Duodenal mucosa (tissue), 2 donors: ENCODE results near the gene HMX2.

Experiments used
- H3K27ac ChIP-seq: one replicate; pipeline ENCODE4 v1.7.0; 2013; ENCODE audit warnings: low read depth, low read length
- H3K27me3 ChIP-seq, 2 donors: one replicate each; pipeline ENCODE4 v1.7.0; 2013; ENCODE audit warnings: low read length in 2 of 2, control low read depth in 1 of 2; ENCODE audit not compliant: insufficient read depth in 2 of 2, control insufficient read depth in 1 of 2
- H3K36me3 ChIP-seq, 2 donors: one replicate each; pipeline ENCODE4 v1.7.0; 2013; ENCODE audit warnings: low read length in 2 of 2, control low read depth in 1 of 2; ENCODE audit not compliant: insufficient read depth in 2 of 2, control insufficient read depth in 1 of 2
- H3K4me1 ChIP-seq, 2 donors: one replicate each; pipeline ENCODE4 v1.7.0; 2013; ENCODE audit warnings: low read length in 2 of 2, control low read depth in 1 of 2; ENCODE audit not compliant: insufficient read depth in 2 of 2, control insufficient read depth in 1 of 2
- H3K4me3 ChIP-seq, 2 donors: one replicate each; pipeline ENCODE4 v1.7.0; 2013; ENCODE audit warnings: low read length in 2 of 2, low read depth in 1 of 2
- H3K9ac ChIP-seq, 2 donors: one replicate each; pipeline ENCODE4 v1.7.0; 2013; ENCODE audit warnings: low read length in 2 of 2, low read depth in 1 of 2
- H3K9me3 ChIP-seq, 2 donors: one replicate each; pipeline ENCODE4 v1.7.0; 2013; ENCODE audit warnings: low read length in 2 of 2, control low read depth in 1 of 2; ENCODE audit not compliant: control insufficient read depth in 1 of 2

Gene HMX2

DNA sequence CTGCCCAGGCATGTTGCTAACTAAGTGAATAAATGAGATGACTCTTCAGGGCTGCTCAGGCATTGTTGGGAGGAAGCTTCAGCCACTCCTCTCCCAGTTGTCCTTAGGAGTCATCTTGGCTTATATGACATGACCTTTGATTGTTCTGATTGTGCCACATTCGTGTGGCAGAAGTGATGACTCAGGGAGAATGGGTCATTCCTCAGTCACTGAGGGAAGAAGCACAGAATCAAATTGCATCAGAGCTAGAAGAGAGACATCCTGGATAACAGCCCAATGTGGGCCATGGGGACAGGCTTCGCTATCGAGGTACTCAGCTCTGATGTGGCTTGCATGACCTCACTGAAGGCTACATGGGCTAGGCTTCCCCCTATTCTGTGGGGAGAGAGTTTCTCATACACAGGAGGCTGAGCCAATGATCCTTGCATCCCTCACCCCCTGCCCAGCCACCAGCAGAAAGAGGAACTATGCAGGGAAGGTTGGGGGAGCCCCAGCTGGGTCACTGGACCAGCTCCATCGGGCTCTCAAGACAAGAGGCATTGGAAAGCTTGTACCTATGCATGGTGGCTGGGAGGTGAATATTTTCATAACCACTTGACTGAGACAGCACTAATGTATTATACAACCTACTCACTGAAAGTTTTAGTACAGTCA lies 18.2 kb upstream of the HMX2 start:
- peaks cover 63 to 72% of the 10 kb centered on the region in 2 donors for H3K27me3 ChIP-seq
- H3K36me3 ChIP-seq = no peaks in the 10 kb centered on the region
- H3K27ac ChIP-seq = no peak overlapping the region
- H3K9me3 ChIP-seq = no peaks in the 10 kb centered on the region
- H3K4me3 ChIP-seq = no peak overlapping the region
- H3K9ac ChIP-seq = no peak overlapping the region
- H3K4me1 ChIP-seq = peaks cover 8 to 16% of the 10 kb centered on the region in 2 donors

DNA sequence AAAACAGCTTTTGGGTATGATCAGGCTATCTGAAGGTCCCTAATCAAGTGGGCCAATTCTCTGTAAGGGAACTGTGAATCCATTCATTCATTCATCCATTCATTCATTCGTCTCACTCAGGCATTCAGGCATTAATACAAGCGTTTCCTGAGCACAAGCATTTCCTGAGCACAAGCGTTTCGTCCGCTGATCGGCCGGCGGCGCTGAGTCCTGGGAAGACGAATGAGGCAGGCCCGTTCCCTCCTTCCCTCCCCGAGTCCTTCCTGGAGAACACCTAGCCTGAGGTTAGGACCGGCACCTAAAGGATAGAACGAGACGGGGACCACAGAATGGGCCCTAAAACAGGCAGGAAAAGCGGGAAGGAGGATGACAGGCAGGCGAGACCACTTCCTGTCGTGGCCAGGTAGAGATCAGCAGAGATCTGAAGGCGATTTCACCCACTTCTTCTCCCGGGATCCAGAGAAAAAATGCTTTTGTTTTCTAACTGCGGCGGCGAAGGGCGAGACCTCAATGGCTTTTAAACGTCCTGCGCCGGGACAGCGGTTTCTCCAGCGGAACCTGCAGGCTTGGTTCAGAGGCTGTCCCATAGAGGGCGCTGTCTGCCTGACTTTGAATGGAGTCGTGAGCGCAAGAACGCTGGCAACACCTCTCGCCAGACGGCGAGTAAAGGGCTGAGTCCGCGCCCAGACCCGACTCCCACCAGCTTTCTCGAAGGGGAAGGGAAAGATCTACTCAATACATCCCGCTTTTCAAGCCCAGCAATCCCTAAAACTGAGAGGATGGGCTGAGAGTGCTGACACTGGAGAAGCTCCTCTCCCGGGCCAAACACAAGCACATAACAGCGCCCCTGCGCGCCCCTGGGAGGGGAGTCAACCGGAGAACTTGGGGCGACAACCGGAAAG lies 15.1 kb upstream of the HMX2 start:
- H3K4me1 ChIP-seq = peaks cover 8 to 30% of the 10 kb centered on the region in 2 donors
- peaks cover 78 to 91% of the 10 kb centered on the region in 2 donors for H3K27me3 ChIP-seq
- no peaks in the 10 kb centered on the region for H3K9me3 ChIP-seq
- peak overlapping the region in 1 of 2 donors; percentile 30 for H3K9ac ChIP-seq
- no peaks in the 10 kb centered on the region for H3K36me3 ChIP-seq
- no peak overlapping the region for H3K27ac ChIP-seq
- H3K4me3 ChIP-seq = peak overlapping the region; percentile 34 to 59

DNA sequence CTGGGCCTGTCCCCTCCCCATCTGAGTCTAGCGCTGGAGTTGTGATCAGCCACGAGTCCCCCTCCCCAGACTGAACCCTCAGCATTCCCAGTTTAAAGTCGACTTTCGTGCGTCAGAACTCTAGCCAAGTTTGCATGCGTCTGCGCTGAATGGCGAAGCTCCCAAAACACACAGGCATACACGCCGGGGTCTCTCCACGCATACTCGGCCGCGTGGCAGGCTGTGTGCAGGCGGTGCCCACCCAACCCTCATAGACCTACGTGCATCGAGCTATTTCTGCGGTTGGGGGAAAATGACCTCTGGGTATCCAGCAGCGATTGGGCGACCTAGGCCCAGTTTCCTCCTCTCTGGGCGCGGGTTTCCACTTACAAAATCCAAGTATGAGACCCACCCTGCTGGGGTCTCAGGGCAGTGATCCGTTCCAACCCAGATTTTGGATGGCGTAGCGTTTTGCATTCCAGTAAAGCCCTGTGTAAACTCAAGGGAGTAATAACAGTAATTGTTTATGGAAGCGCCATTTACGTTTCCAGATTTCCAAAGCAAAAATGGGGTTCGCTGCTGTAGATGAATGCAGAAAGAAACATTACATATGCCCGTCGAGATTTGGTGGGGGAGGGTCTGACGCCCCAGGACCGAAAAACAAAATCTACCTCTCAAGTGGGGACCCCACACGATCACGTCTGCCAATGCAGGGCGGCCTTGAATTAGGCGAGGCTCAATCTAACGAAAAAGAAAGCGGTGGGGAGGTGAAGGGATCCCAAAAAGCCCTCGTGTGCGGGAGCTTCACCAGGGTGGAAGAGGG lies 14.2 kb upstream of the HMX2 start:
- H3K9me3 ChIP-seq = no peaks in the 10 kb centered on the region
- H3K36me3 ChIP-seq = no peaks in the 10 kb centered on the region
- H3K4me1 ChIP-seq = peaks cover 8 to 30% of the 10 kb centered on the region in 2 donors
- H3K4me3 ChIP-seq = peak overlapping the region in 1 of 2 donors; percentile 34
- no peak overlapping the region for H3K9ac ChIP-seq
- H3K27me3 ChIP-seq = peaks cover 86 to 97% of the 10 kb centered on the region in 2 donors
- no peak overlapping the region for H3K27ac ChIP-seq

DNA sequence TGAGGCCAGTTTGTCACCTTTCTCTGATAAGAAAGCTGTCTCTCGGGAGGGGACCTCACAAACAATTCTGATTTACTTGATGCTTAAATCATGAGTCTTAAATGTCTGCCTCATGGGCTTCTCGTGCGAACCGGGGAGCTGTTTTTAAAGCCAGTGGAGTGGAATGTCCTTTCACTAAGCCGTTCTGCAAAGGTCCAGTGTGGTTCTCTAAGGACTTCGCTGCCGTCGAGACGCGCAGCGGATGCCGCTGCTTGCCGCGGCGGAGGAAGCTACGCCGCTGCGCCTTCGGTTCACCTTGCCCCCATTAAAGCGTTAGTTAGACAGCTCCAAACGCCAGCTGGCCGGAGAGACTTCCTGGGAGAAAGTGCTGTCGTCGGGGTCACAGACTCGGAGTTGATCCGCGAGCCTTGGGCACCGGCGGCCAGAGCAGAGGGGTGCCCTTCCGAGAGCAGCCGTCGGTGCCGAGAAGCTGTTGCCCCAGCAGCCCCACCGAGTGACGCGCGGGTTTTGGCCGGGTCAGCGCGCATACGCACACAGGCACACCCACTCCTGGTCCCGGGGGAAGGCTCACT lies 13.5 kb upstream of the HMX2 start:
- Histone ChIP-seq H3K4me1 (peaks cover 8 to 30% of the 10 kb centered on the region in 2 donors), H3K27me3 (peaks cover 86 to 96% of the 10 kb centered on the region in 2 donors), H3K9me3 (no peaks in the 10 kb centered on the region), H3K36me3 (no peaks in the 10 kb centered on the region), H3K27ac (no peak overlapping the region), H3K4me3 (peak overlapping the region in 1 of 2 donors; percentile 4), H3K9ac (no peak overlapping the region)

DNA sequence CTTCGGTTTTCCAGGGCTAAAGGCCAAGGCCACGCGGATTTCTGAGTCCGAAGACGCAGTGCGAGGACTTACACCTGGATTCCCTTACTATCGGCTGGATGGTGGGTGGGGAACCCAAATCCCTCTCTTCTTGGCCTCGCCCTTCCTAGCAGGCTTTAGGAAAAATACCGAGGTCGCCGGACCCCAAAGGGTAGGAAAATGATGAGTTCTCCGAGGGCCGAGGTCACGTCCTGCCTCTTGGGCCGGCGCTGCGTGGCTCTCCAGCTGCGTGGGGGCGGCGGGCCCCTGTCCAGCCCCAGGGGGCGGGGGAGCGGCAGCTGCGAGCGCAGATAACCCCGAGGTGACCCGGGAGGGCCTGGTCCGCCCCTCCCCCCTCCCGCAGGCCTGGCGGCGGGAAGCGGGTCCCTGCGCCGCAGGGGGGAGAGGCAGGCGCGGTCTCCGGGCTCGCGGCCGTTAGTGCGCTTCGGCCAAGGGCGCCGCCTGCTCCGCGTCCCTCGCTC lies 13.0 kb upstream of the HMX2 start:
- H3K27me3 ChIP-seq = peaks cover 86 to 96% of the 10 kb centered on the region in 2 donors
- no peaks in the 10 kb centered on the region for H3K9me3 ChIP-seq
- no peak overlapping the region for H3K9ac ChIP-seq
- H3K27ac ChIP-seq = no peak overlapping the region
- no peaks in the 10 kb centered on the region for H3K36me3 ChIP-seq
- H3K4me3 ChIP-seq = peak overlapping the region; percentile 1 to 50
- H3K4me1 ChIP-seq = peaks cover 8 to 35% of the 10 kb centered on the region in 2 donors

DNA sequence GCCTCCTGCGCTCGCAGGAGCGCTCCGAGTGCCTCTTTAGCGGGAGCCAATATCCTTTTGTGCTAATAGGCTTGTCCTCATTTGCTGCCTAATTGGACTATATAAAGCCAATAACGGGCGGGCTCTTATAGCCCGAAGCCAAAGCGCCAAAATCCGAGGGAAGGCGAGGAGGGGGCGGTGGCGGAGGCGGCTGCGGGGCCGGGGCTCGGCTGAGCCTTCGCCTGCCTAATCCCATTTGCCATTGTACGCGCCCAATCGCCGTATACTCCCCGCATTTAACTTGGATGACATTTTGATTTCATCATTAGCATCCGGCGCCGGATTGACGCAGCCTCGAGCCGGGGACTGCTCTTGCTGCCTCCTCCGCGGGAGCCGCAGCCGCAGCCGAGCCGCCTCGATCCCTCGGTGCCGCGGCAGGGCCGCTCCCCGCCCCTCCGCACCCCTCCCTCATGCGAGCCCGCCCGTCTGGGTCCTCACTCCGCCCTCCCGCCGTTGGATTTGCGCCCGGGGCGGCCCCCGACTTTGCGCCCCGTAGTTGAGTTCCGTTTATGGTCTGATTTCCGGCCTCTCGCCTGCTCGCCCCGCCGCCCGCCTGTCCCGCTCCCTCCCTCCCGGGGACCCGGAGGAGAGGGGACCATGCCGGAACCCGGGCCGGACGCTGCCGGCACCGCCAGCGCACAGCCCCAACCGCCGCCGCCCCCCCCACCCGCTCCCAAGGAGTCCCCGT lies 12.4 kb upstream of the HMX2 start, which contains the start of gene HMX3:
TSS of gene HMX3 (plus strand) at position 556 of the 727 bp plus-strand sequence. CDS start at position 637, 81 bp downstream.
- Histone ChIP-seq H3K4me3 (peak within 1 kb of the TSS; percentile 1 to 50), H3K27me3 (peaks cover 89 to 96% of the 10 kb centered on the region in 2 donors), H3K4me1 (peaks cover 8 to 38% of the 10 kb centered on the region in 2 donors)

DNA sequence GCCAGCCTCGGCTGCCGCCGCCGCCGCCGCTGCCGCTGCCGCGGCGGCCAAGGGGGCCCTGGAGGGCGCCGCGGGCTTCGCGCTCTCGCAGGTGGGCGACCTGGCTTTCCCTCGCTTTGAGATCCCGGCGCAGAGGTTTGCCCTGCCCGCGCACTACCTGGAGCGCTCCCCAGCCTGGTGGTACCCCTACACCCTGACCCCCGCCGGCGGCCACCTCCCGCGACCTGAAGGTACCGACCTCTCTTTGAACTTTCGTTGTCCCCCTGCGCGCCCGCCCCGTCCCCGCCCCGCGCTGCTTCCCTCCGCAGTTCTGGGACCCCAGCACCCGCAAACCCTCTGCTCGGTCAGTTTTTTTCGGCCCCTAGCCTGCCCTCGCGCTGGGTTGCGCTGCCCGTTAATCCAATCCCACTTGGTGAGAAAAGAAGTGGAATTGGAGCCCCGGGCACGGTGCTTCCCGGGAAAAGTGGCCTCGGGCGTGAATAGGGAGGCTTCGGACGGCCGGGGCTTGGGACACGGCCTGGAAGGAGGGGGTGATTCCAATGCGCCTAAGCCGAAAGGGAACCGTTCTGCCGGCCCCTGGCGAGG lies 11.6 kb upstream of the HMX2 start:
- Histone ChIP-seq H3K9ac (no peak overlapping the region), H3K27me3 (peaks cover 91 to 96% of the 10 kb centered on the region in 2 donors)

More for the DNA sequence above, 12.4 kb upstream of the HMX2 start, which contains the start of gene HMX3:
- Histone ChIP-seq H3K9ac (no peak within 1 kb of the TSS), H3K36me3 (no peaks in the 10 kb centered on the region), H3K27ac (no peak within 1 kb of the TSS), H3K9me3 (no peaks in the 10 kb centered on the region)

DNA sequence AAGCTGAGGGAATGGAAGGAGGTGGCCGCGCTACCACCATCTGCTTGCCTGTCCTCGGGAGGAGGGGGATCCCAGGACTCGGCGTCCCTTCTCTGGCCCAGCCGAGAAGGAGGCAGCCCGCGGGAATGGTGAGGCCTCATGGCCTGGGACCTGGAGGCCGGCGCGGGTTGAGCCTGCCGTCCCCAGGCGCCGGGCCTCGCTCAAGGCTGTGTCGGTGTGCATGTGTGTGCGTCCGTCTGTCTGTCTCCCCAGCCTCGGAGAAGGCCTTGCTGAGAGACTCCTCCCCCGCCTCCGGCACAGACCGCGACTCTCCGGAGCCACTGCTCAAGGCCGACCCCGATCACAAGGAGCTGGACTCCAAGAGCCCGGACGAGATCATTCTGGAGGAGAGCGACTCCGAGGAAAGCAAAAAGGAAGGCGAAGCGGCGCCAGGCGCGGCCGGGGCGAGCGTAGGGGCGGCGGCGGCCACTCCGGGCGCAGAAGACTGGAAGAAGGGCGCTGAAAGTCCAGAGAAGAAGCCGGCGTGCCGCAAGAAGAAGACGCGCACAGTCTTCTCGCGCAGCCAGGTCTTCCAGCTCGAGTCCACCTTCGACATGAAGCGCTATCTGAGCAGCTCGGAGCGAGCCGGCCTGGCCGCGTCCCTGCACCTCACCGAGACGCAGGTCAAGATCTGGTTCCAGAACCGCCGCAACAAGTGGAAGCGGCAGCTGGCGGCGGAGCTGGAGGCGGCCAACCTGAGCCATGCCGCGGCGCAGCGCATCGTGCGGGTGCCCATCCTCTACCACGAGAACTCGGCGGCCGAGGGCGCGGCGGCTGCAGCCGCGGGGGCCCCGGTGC lies 10.9 kb upstream of the HMX2 start:
- Histone ChIP-seq H3K9ac (no peak overlapping the region), H3K9me3 (no peaks in the 10 kb centered on the region), H3K4me1 (peaks cover 8 to 38% of the 10 kb centered on the region in 2 donors), H3K4me3 (peak overlapping the region; percentile 7 to 15), H3K27ac (no peak overlapping the region), H3K36me3 (no peaks in the 10 kb centered on the region), H3K27me3 (peaks cover 91 to 96% of the 10 kb centered on the region in 2 donors)

More for the DNA sequence above, 11.6 kb upstream of the HMX2 start:
- H3K27ac ChIP-seq = no peak overlapping the region
- H3K36me3 ChIP-seq = no peaks in the 10 kb centered on the region
- peaks cover 8 to 38% of the 10 kb centered on the region in 2 donors for H3K4me1 ChIP-seq
- H3K4me3 ChIP-seq = peak overlapping the region in 1 of 2 donors; percentile 7
- no peaks in the 10 kb centered on the region for H3K9me3 ChIP-seq
